IMR-90 (cell line): ENCODE measurements around the gene PPP1R1A. TPM values are rescaled to one million over a fixed set of nuclear protein-coding genes. Genes with fewer than 3 reads are reported as not detected.

ENCODE experiments used
- ATAC-seq: fragments of 200-7000 bp; cut with Tn5 transposase; 2 replicates; pipeline ENCODE4 v1.9.1; 2020; ENCODE audit warnings: low read depth, mild to moderate bottlenecking, moderate library complexity
- BruUV-seq: library from RNA; stranded (reverse); fragments of 400-500 nt; replicated peaks from 2 replicates; lab custom pipeline; 2021; lab: Mats Ljungman, UMichigan
- CTCF ChIA-PET: fragments of 300-600 bp; formaldehyde crosslinking; extraction: SDS; loops from one replicate; lab custom pipeline; 2021; ENCODE audit warnings: antibody characterized with exemption; lab: Yijun Ruan, JAX
- POLR2A ChIA-PET: fragments of 300-600 bp; sonication (Branson Sonifier 250); formaldehyde crosslinking; loops from one replicate; lab custom pipeline; 2022; ENCODE audit warnings: antibody characterized with exemption; ENCODE audit not compliant: unreplicated experiment; lab: Charles Lee
- DNase-seq: peaks from one replicate; pipeline ENCODE4 v3.0.0; 2013
- H2AFZ ChIP-seq: replicated peaks from 2 replicates; pipeline ENCODE3; 2013; ENCODE audit warnings: low read length, mild to moderate bottlenecking; ENCODE audit not compliant: poor library complexity
- H2AK5ac ChIP-seq: 2 replicates; pipeline ENCODE4 v1.6.1; 2013; ENCODE audit warnings: low read depth, low read length, inconsistent platforms
- H2AK9ac ChIP-seq: replicated peaks from 2 replicates; pipeline ENCODE3; 2013; ENCODE audit warnings: mild to moderate bottlenecking, low read depth, low read length, moderate library complexity; ENCODE audit not compliant: poor library complexity
- H2BK120ac ChIP-seq: 2 replicates; pipeline ENCODE4 v1.6.1; 2013; ENCODE audit warnings: low read depth, low read length, inconsistent platforms
- H2BK15ac ChIP-seq: 3 replicates; pipeline ENCODE4 v1.6.1; 2013; ENCODE audit warnings: low read depth, low read length, inconsistent platforms
- H2BK20ac ChIP-seq: 2 replicates; pipeline ENCODE4 v1.6.1; 2013; ENCODE audit warnings: low read depth, mild to moderate bottlenecking, inconsistent platforms, low read length, moderate library complexity
- H2BK5ac ChIP-seq: 2 replicates; pipeline ENCODE4 v1.6.1; 2013; ENCODE audit warnings: mild to moderate bottlenecking, low read depth, low read length, inconsistent platforms; ENCODE audit not compliant: poor library complexity, severe bottlenecking
- H3K14ac ChIP-seq: replicated peaks from 2 replicates; pipeline ENCODE4 v1.6.1; 2013; ENCODE audit warnings: low read depth, low read length, inconsistent platforms
- H3K18ac ChIP-seq: 2 replicates; pipeline ENCODE4 v1.6.1; 2013; ENCODE audit warnings: low read depth, low read length, control low read depth
- H3K23ac ChIP-seq: 2 replicates; pipeline ENCODE4 v1.6.1; 2013; ENCODE audit warnings: low read depth, low read length, inconsistent platforms
- H3K27ac ChIP-seq: 2 replicates; pipeline ENCODE4 v1.5.1; 2013; ENCODE audit warnings: mild to moderate bottlenecking, control low read depth, low read length; ENCODE audit not compliant: insufficient read depth
- H3K27me3 ChIP-seq: 2 replicates; pipeline ENCODE4 v1.6.1; 2013; ENCODE audit warnings: low read length; ENCODE audit not compliant: control insufficient read depth, insufficient read depth
- H3K36me3 ChIP-seq: 2 replicates; pipeline ENCODE4 v1.6.1; 2013; ENCODE audit warnings: low read length, mixed read lengths; ENCODE audit not compliant: control insufficient read depth, insufficient read depth
- H3K4ac ChIP-seq: 2 replicates; pipeline ENCODE4 v1.6.1; 2013; ENCODE audit warnings: low read depth, low read length, inconsistent platforms
- H3K4me1 ChIP-seq: 2 replicates; pipeline ENCODE4 v1.6.1; 2013; ENCODE audit warnings: low read length, mixed read lengths; ENCODE audit not compliant: control insufficient read depth, insufficient read depth
- H3K4me2 ChIP-seq: 2 replicates; pipeline ENCODE4 v1.6.1; 2013; ENCODE audit warnings: low read depth, mild to moderate bottlenecking, control low read depth, low read length, moderate library complexity
- H3K4me3 ChIP-seq: 2 replicates; pipeline ENCODE4 v1.5.1; 2013; ENCODE audit warnings: low read depth, mild to moderate bottlenecking, control low read depth, low read length, moderate library complexity; ENCODE audit not compliant: insufficient read depth
- H3K56ac ChIP-seq: 2 replicates; pipeline ENCODE4 v1.6.1; 2013; ENCODE audit warnings: low read length, inconsistent platforms; ENCODE audit not compliant: insufficient read depth; ENCODE audit errors: extremely low read depth
- H3K79me1 ChIP-seq, 2 experiments: 2 replicates each; pipeline ENCODE4 v1.6.1; 2013; ENCODE audit warnings: low read length in 2 of 2, inconsistent platforms in 1 of 2, low read depth in 1 of 2
- H3K9ac ChIP-seq: 2 replicates; pipeline ENCODE4 v1.6.1; 2013; ENCODE audit warnings: low read depth, low read length, control low read depth
- H3K9me1 ChIP-seq: 2 replicates; pipeline ENCODE4 v1.6.1; 2013; ENCODE audit warnings: low read length, inconsistent platforms; ENCODE audit not compliant: insufficient read depth
- H3K9me3 ChIP-seq: 2 replicates; pipeline ENCODE4 v1.6.1; 2013; ENCODE audit warnings: low read length; ENCODE audit not compliant: control insufficient read depth, insufficient read depth
- H4K20me1 ChIP-seq: 2 replicates; pipeline ENCODE4 v1.6.1; 2013; ENCODE audit warnings: low read length, inconsistent platforms; ENCODE audit not compliant: insufficient read depth
- H4K5ac ChIP-seq: 2 replicates; pipeline ENCODE4 v1.6.1; 2013; ENCODE audit warnings: mild to moderate bottlenecking, low read depth, low read length, control low read depth
- H4K8ac ChIP-seq, 2 experiments: 2 replicates each; pipeline ENCODE4 v1.6.1; 2013; ENCODE audit warnings: low read depth in 2 of 2, low read length in 2 of 2, control low read depth in 1 of 2, inconsistent platforms in 1 of 2
- H4K91ac ChIP-seq: 2 replicates; pipeline ENCODE4 v1.6.1; 2013; ENCODE audit warnings: low read depth, low read length, inconsistent platforms; ENCODE audit not compliant: insufficient read depth
- BHLHE40 ChIP-seq: fragments of 150-350 bp; IDR thresholded peaks from 2 replicates; pipeline ENCODE4 v1.6.1; 2016; ENCODE audit warnings: mild to moderate bottlenecking, low read depth, low read length
- CTCF ChIP-seq: conservative IDR thresholded peaks from 2 replicates; pipeline ENCODE4 v1.5.1; 2012; ENCODE audit warnings: mild to moderate bottlenecking, low read depth, low read length, improper control_type of control experiment
- FOS ChIP-seq: fragments of 150-350 bp; IDR thresholded peaks from 2 replicates; pipeline ENCODE4 v1.6.1; 2016; ENCODE audit warnings: low read depth, low read length
- MAZ ChIP-seq: IDR thresholded peaks from 2 replicates; pipeline ENCODE4 v1.6.1; 2012; ENCODE audit warnings: low read depth, mild to moderate bottlenecking, low read length, improper control_type of control experiment, moderate library complexity, borderline replicate concordance
- MXI1 ChIP-seq: IDR thresholded peaks from 2 replicates; pipeline ENCODE4 v1.6.1; 2012; ENCODE audit warnings: low read depth, mild to moderate bottlenecking, low read length, moderate library complexity, borderline replicate concordance
- NFE2L2 ChIP-seq: fragments of 150-350 bp; IDR thresholded peaks from 2 replicates; pipeline ENCODE4 v1.6.1; 2016; ENCODE audit warnings: low read depth, mild to moderate bottlenecking, low read length
- POLR2A ChIP-seq: IDR thresholded peaks from 2 replicates; pipeline ENCODE4 v1.6.1; 2012; ENCODE audit warnings: mild to moderate bottlenecking, low read depth, low read length
- RAD21 ChIP-seq: IDR thresholded peaks from 2 replicates; pipeline ENCODE4 v1.6.1; 2012; ENCODE audit warnings: low read length, improper control_type of control experiment
- USF2 ChIP-seq: fragments of 150-350 bp; IDR thresholded peaks from 2 replicates; pipeline ENCODE4 v1.6.1; 2017; ENCODE audit warnings: mild to moderate bottlenecking, antibody characterized with exemption, low read length, low read depth
- WGBS, 2 experiments: methylation state at CpG; one replicate each; pipeline versions ENCODE4 v1.1.5 to v1.1.7; 2013; ENCODE audit warnings: missing lambda C conversion rate in 2 of 2; ENCODE audit not compliant: insufficient read length in 1 of 2; ENCODE audit errors: extremely low coverage in 2 of 2; 5-methylcytosine and 5-hydroxymethylcytosine counted together
- dilution Hi-C: fragments of 300-500 bp; cut with HindIII; formaldehyde crosslinking; loops from one replicate; pipeline ENCODE4 v1.14.3; 2018; ENCODE audit warnings: low sequenced_read_pairs; ENCODE audit not compliant: unreplicated experiment
- in situ Hi-C: fragments of 300-500 bp; cut with MboI; formaldehyde crosslinking; loops from 3 replicates; pipeline ENCODE4 v1.14.3; 2019; ENCODE audit warnings: low sequenced_read_pairs, inconsistent platforms, mixed read lengths
- intact Hi-C: fragments of 100-400 bp; cut with micrococcal nuclease; formaldehyde crosslinking; loops from 2 replicates; pipeline ENCODE4 v1.10.0; 2022
- polyA plus RNA-seq, 3 experiments: library from polyadenylated mRNA; depleted of rRNA; stranded (reverse); fragments of >200 nt; gene quantifications; 2 replicates each; pipeline ENCODE4 v1.2.3, GENCODE V29; 2012; ENCODE audit warnings: low replicate concordance in 1 of 3
- total RNA-seq: library from RNA; depleted of rRNA; stranded (reverse); fragments of >200 nt; gene quantifications from 2 replicates; pipeline ENCODE4 v1.2.3, GENCODE V29; 2012

PPP1R1A gene
- total and polyA plus RNA-seq, 2 of the 4 experiments (the other 2 are of a cell fraction) = not detected

GRCh38 chr12:54583726-54584125 lies 4.7 kb downstream of the PPP1R1A start:
- Histone ChIP-seq H4K91ac (no peak overlapping the region), H2BK5ac (no peak overlapping the region), H3K4me2 (no peak overlapping the region), H3K36me3 (no peaks in the 10 kb centered on the region), H4K20me1 (no peaks in the 10 kb centered on the region), H3K4me1 (no peaks in the 10 kb centered on the region), H3K9ac (no peak overlapping the region), H3K56ac (no peak overlapping the region), H3K23ac (no peak overlapping the region), H3K79me1 (no peaks in the 10 kb centered on the region), H2BK15ac (no peak overlapping the region), H2BK120ac (no peak overlapping the region), H3K27me3 (peaks cover 49% of the 10 kb centered on the region), H3K4me3 (no peak overlapping the region), H4K8ac (no peak overlapping the region), H2AK5ac (no peak overlapping the region), H3K27ac (no peak overlapping the region), H3K18ac (no peak overlapping the region), H4K5ac (no peak overlapping the region), H2BK20ac (no peak overlapping the region), H3K4ac (no peak overlapping the region), H3K14ac (no peak overlapping the region), H2AK9ac (no peak overlapping the region), H3K9me1 (no peaks in the 10 kb centered on the region), H2AFZ (no peak overlapping the region), H3K9me3 (no peaks in the 10 kb centered on the region)
- no peak for DNase-seq
- dilution Hi-C loops = no loop called here
- CTCF ChIA-PET = no interaction called here
- no TSS peak for BruUV-seq
- no peak for TF ChIP-seq NFE2L2
- no peak for TF ChIP-seq MAZ
- TF ChIP-seq CTCF = no peak
- no peak for TF ChIP-seq USF2
- TF ChIP-seq RAD21 = no peak
- no peak for TF ChIP-seq POLR2A
- TF ChIP-seq FOS = no peak
- no peak for TF ChIP-seq BHLHE40
- TF ChIP-seq MXI1 = no peak
- POLR2A ChIA-PET = no interaction called here
- in situ Hi-C loops = no loop called here
- no peak for ATAC-seq
- no CpG with 5 or more reads among the region's 4 CpGs for WGBS, 2 experiments
- intact Hi-C loops = no loop called here
